ENCODE results near the gene OAS1. TPM values are rescaled to one million over a fixed set of nuclear protein-coding genes. Genes with fewer than 3 reads are reported as not detected.
"Not testable (repeated sequence)": the region's sequence is repeated elsewhere in the genome, so short reads cannot be mapped to it uniquely, and the experiment has no call there.

OAS1 gene
- total and polyA plus RNA-seq, 2 of the 8 experiments (the other 6 are each of a cell fraction or from before 2014, with no cell fraction given): 0.23 TPM; not detected in 1

DNA sequence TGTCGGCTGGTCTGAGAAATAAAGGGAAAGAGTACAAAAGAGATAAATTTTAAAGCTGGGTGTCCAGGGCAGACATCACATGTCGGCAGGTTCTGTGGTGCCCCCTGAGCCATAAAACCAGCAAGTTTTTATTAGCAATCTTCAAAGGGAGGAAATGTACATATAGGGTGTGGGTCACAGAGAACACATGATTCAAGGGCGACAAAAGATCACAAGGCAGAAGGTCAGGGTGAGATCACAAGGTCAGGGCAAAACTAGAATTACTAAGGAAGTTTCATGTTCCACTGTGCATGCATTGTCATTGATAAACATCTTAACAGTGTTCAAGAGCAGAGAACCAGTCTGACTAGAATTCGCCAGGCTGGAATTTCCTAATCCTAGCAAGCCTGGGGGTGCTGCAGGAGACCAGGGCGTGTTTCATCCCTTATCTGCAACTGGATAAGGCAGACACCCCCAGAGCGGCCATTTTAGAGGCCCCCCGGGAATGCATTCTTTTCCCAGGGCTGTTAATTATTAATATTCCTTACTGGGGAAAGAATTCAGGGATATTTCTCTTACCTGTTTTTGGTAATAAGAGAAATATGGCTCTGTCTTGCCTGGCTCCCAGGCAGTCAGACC lies 19.8 kb downstream of the OAS1 start:
- H2BK5ac ChIP-seq (ENCODE audit: low read depth, low read length); H3K36me3 ChIP-seq (ENCODE audit: control insufficient read depth in 2 of 4, insufficient read depth in 4 of 4, low read length in 3 of 4); H4K20me1 ChIP-seq (replicated peaks in 1 of 2; ENCODE audit: control insufficient read depth in 1 of 2, insufficient read depth in 2 of 2, low read length in 2 of 2); H3K23ac ChIP-seq (ENCODE audit: insufficient read length); H4K8ac ChIP-seq (ENCODE audit: extremely low read depth, insufficient read depth, low read length); H3K4ac ChIP-seq (replicated peaks; ENCODE audit: insufficient read length, low read depth, low read length); H2BK15ac ChIP-seq (ENCODE audit: low read length); H3K18ac ChIP-seq (ENCODE audit: extremely low read depth, low read length); H3K14ac ChIP-seq (ENCODE audit: insufficient read length); H3K23me2 ChIP-seq (ENCODE audit: low read depth, low read length); H4K5ac ChIP-seq (ENCODE audit: insufficient read length, low read depth, low read length); H3K79me2 ChIP-seq (ENCODE audit: control insufficient read depth in 1 of 2, insufficient read depth in 2 of 2, low read length in 2 of 2); H3K56ac ChIP-seq (replicated peaks; ENCODE audit: insufficient read length, low read depth, low read length); H2BK20ac ChIP-seq (ENCODE audit: low read length); H2AK5ac ChIP-seq (ENCODE audit: low read depth, low read length); DNase-seq (ENCODE audit: low read depth in 1 of 2, low spot score in 2 of 2); H3K4me1 ChIP-seq (replicated peaks in 1 of 4; ENCODE audit: control insufficient read depth in 3 of 4, insufficient read depth in 4 of 4, low read length in 3 of 4); H3K4me3 ChIP-seq (ENCODE audit: extremely low read depth in 1 of 4, insufficient read depth in 2 of 4, low read depth in 3 of 4, low read length in 4 of 4); H2BK120ac ChIP-seq (replicated peaks; ENCODE audit: low read depth, low read length); POLR2A ChIA-PET (ENCODE audit: partially characterized antibody); H3K4me2 ChIP-seq (ENCODE audit: insufficient read depth in 1 of 2, low read depth in 2 of 2, low read length in 2 of 2); H3K27ac ChIP-seq (ENCODE audit: low read depth, low read length); H4K91ac ChIP-seq (replicated peaks; ENCODE audit: insufficient read length, low read length); H2BK12ac ChIP-seq (ENCODE audit: low read depth, low read length); H3K27me3 ChIP-seq (replicated peaks in 1 of 4; ENCODE audit: control insufficient read depth in 3 of 4, extremely low read depth in 1 of 4, insufficient read depth in 3 of 4, low read length in 3 of 4); H2AFZ ChIP-seq (ENCODE audit: low read length); H3K79me1 ChIP-seq (ENCODE audit: low read depth, low read length); FAIRE-seq; H3K9ac ChIP-seq (replicated peaks in 1 of 4; ENCODE audit: extremely low read depth in 1 of 4, low read depth in 3 of 4, low read length in 3 of 4): not testable (repeated sequence)
- CTCF ChIA-PET (ENCODE audit: partially characterized antibody): interaction anchor here (0.6 to 1.5 kb wide), 2 partner anchors 34 to 67 kb away, joined by 3 to 6 read pairs; no protein-coding TSS in a partner anchor
- peak in 1 of 2 experiments; percentile 65; a peak in 1 of 3 replicates for TF ChIP-seq EP300 (IDR thresholded peaks at IDR 0.05; ENCODE audit: borderline replicate concordance in 1 of 2, low read depth in 2 of 2, low read length in 2 of 2)
- peaks cover 0 to 12% of the 10 kb centered on the region in 2 experiments; a peak in 2 of 4 replicates for H3K9me3 ChIP-seq (ENCODE audit: insufficient read depth in 2 of 2, low read depth in 1 of 2, low read length in 1 of 2)
- WGBS, 2 experiments (ENCODE audit: extremely low coverage in 1 of 2, insufficient coverage in 1 of 2, insufficient read length in 1 of 2, insufficient replicate concordance in 2 of 2, low coverage in 1 of 2, low lambda C conversion rate in 2 of 2, missing lambda C conversion rate in 1 of 2): 76% methylated on average over 7 of the region's 7 CpGs; no CpG with 5 or more reads in 1 of the 2 experiments
